ENCODE measurements around the gene MS4A3.
"Not testable (repeated sequence)": the region's sequence is repeated elsewhere in the genome, so short reads cannot be mapped to it uniquely, and the experiment has no call there.

The MS4A3 gene

GRCh38 chr11:60095477-60096120 is 39.1 kb downstream of the MS4A3 start:
- no peak for ATAC-seq

GRCh38 chr11:60097189-60097588 is 40.7 kb downstream of the MS4A3 start:
- ATAC-seq = no peak

GRCh38 chr11:60098508-60098907 is 42.0 kb downstream of the MS4A3 start:
- ATAC-seq = no peak

GRCh38 chr11:60100516-60100915 is 44.1 kb downstream of the MS4A3 start:
- ATAC-seq = no peak

- ATAC-seq = not testable (repeated sequence)
Observed at GRCh38 chr11:60101368-60101767, 44.9 kb downstream of the MS4A3 start.

- ATAC-seq = not testable (repeated sequence)
Observed at GRCh38 chr11:60104471-60105115, 48.1 kb downstream of the MS4A3 start.

GRCh38 chr11:60108631-60109030 is 52.2 kb downstream of the MS4A3 start:
- ATAC-seq = not testable (repeated sequence)

GRCh38 chr11:60111793-60112192 is 55.3 kb downstream of the MS4A3 start:
- ATAC-seq = no peak

- no peak for ATAC-seq
Observed at GRCh38 chr11:60116996-60117790, 60.7 kb downstream of the MS4A3 start.

GRCh38 chr11:60118338-60118737 is 61.9 kb downstream of the MS4A3 start:
- ATAC-seq = no peak

GRCh38 chr11:60119710-60120109 is 63.2 kb downstream of the MS4A3 start:
- no peak for ATAC-seq

Data from activated CD4-positive, CD25-positive, alpha-beta regulatory T cell treated with anti-CD3 and anti-CD28 coated beads, Interleukin-2, amount 50 U/mL, for 24 hours (primary cell).